ENCODE measurements around the gene RGS10.
A peak's percentile ranks its signal among the peaks of the same experiment; 100 is the strongest.

The RGS10 gene

GRCh38 chr10:119489991-119490326, 52.6 kb downstream of the RGS10 start:
- H3K4me2 ChIP-seq (ENCODE audit: insufficient read depth, low read length): peak overlapping the region; percentile 87
- no peaks in the 10 kb centered on the region for H3K27me3 ChIP-seq (ENCODE audit: insufficient read depth, low read length, poor library complexity)
- peak overlapping the region; percentile 61 for H3K9ac ChIP-seq (ENCODE audit: low read depth, low read length)
- H2AFZ ChIP-seq (ENCODE audit: low read depth, low read length): peak overlapping the region; percentile 93
- no peaks in the 10 kb centered on the region for H3K79me2 ChIP-seq (ENCODE audit: insufficient read depth, low read length)
- H4K20me1 ChIP-seq (ENCODE audit: insufficient read depth, low read length): no peaks in the 10 kb centered on the region
- H3K4me3 ChIP-seq (ENCODE audit: low read depth in 1 of 2, low read length in 2 of 2): peak overlapping the region; percentile 14 to 68; a peak in 3 of 4 replicates
- H3K9me3 ChIP-seq (ENCODE audit: insufficient read depth, low read length, severe bottlenecking): no peaks in the 10 kb centered on the region
- peak overlapping the region; percentile 95 for H3K27ac ChIP-seq (ENCODE audit: low read length)
- DNase-seq: no peak
- TF ChIP-seq CTCF (IDR thresholded peaks at IDR 0.05; ENCODE audit: borderline replicate concordance, extremely low read depth, low read length, poor library complexity, severe bottlenecking) (no peak), EZH2 (IDR thresholded peaks at IDR 0.05; ENCODE audit: borderline replicate concordance, low read depth, low read length, severe bottlenecking) (no peak)
- H3K4me1 ChIP-seq (ENCODE audit: insufficient read depth, low read length): peaks cover 18% of the 10 kb centered on the region
- ATAC-seq (ENCODE audit: insufficient read depth, low read depth): no peak
- H3K36me3 ChIP-seq (ENCODE audit: insufficient read depth, low read length): no peaks in the 10 kb centered on the region

- Histone ChIP-seq H3K4me1 (ENCODE audit: insufficient read depth, low read length) (peaks cover 18% of the 10 kb centered on the region), H3K4me2 (ENCODE audit: insufficient read depth, low read length) (no peak overlapping the region), H3K9me3 (ENCODE audit: insufficient read depth, low read length, severe bottlenecking) (no peaks in the 10 kb centered on the region), H3K27ac (ENCODE audit: low read length) (peak overlapping the region; percentile 95), H3K27me3 (ENCODE audit: insufficient read depth, low read length, poor library complexity) (no peaks in the 10 kb centered on the region), H3K9ac (ENCODE audit: low read depth, low read length) (no peak overlapping the region), H3K36me3 (ENCODE audit: insufficient read depth, low read length) (no peaks in the 10 kb centered on the region), H3K4me3 (ENCODE audit: low read depth in 1 of 2, low read length in 2 of 2) (no peak overlapping the region), H2AFZ (ENCODE audit: low read depth, low read length) (no peak overlapping the region), H4K20me1 (ENCODE audit: insufficient read depth, low read length) (no peaks in the 10 kb centered on the region), H3K79me2 (ENCODE audit: insufficient read depth, low read length) (no peaks in the 10 kb centered on the region)
- TF ChIP-seq EZH2 (IDR thresholded peaks at IDR 0.05; ENCODE audit: borderline replicate concordance, low read depth, low read length, severe bottlenecking): no peak
- TF ChIP-seq CTCF (IDR thresholded peaks at IDR 0.05; ENCODE audit: borderline replicate concordance, extremely low read depth, low read length, poor library complexity, severe bottlenecking): no peak
- ATAC-seq (ENCODE audit: insufficient read depth, low read depth) (no peak), DNase-seq (no peak)
Measured at GRCh38 chr10:119488675-119489074, 53.8 kb downstream of the RGS10 start.

GRCh38 chr10:119483839-119484238, 58.7 kb downstream of the RGS10 start:
- H3K4me2 ChIP-seq (ENCODE audit: insufficient read depth, low read length): no peak overlapping the region
- H3K9me3 ChIP-seq (ENCODE audit: insufficient read depth, low read length, severe bottlenecking): no peaks in the 10 kb centered on the region
- no peak for TF ChIP-seq EZH2 (IDR thresholded peaks at IDR 0.05; ENCODE audit: borderline replicate concordance, low read depth, low read length, severe bottlenecking)
- no peak for TF ChIP-seq CTCF (IDR thresholded peaks at IDR 0.05; ENCODE audit: borderline replicate concordance, extremely low read depth, low read length, poor library complexity, severe bottlenecking)
- no peak overlapping the region for H3K4me3 ChIP-seq (ENCODE audit: low read depth in 1 of 2, low read length in 2 of 2)
- no peaks in the 10 kb centered on the region for H3K27me3 ChIP-seq (ENCODE audit: insufficient read depth, low read length, poor library complexity)
- no peak overlapping the region for H3K27ac ChIP-seq (ENCODE audit: low read length)
- H3K9ac ChIP-seq (ENCODE audit: low read depth, low read length): no peak overlapping the region
- H4K20me1 ChIP-seq (ENCODE audit: insufficient read depth, low read length): no peaks in the 10 kb centered on the region
- DNase-seq (no peak), ATAC-seq (ENCODE audit: insufficient read depth, low read depth) (no peak)
- H3K4me1 ChIP-seq (ENCODE audit: insufficient read depth, low read length): peaks cover 17% of the 10 kb centered on the region
- H2AFZ ChIP-seq (ENCODE audit: low read depth, low read length): no peak overlapping the region
- H3K79me2 ChIP-seq (ENCODE audit: insufficient read depth, low read length): no peaks in the 10 kb centered on the region
- H3K36me3 ChIP-seq (ENCODE audit: insufficient read depth, low read length): no peaks in the 10 kb centered on the region

- TF ChIP-seq EZH2 (IDR thresholded peaks at IDR 0.05; ENCODE audit: borderline replicate concordance, low read depth, low read length, severe bottlenecking) (no peak), CTCF (IDR thresholded peaks at IDR 0.05; ENCODE audit: borderline replicate concordance, extremely low read depth, low read length, poor library complexity, severe bottlenecking) (no peak)
- DNase-seq (no peak), ATAC-seq (ENCODE audit: insufficient read depth, low read depth) (no peak)
- no peak overlapping the region for H3K9ac ChIP-seq (ENCODE audit: low read depth, low read length)
- no peak overlapping the region for H2AFZ ChIP-seq (ENCODE audit: low read depth, low read length)
- no peak overlapping the region for H3K4me2 ChIP-seq (ENCODE audit: insufficient read depth, low read length)
- H3K79me2 ChIP-seq (ENCODE audit: insufficient read depth, low read length): no peaks in the 10 kb centered on the region
- no peak overlapping the region for H3K27ac ChIP-seq (ENCODE audit: low read length)
- no peaks in the 10 kb centered on the region for H3K36me3 ChIP-seq (ENCODE audit: insufficient read depth, low read length)
- peaks cover 24% of the 10 kb centered on the region for H3K4me1 ChIP-seq (ENCODE audit: insufficient read depth, low read length)
- no peaks in the 10 kb centered on the region for H3K27me3 ChIP-seq (ENCODE audit: insufficient read depth, low read length, poor library complexity)
- H4K20me1 ChIP-seq (ENCODE audit: insufficient read depth, low read length): no peaks in the 10 kb centered on the region
- no peaks in the 10 kb centered on the region for H3K9me3 ChIP-seq (ENCODE audit: insufficient read depth, low read length, severe bottlenecking)
- no peak overlapping the region for H3K4me3 ChIP-seq (ENCODE audit: low read depth in 1 of 2, low read length in 2 of 2)
Measured at GRCh38 chr10:119483001-119483400, 59.5 kb downstream of the RGS10 start.

Measured in DND-41 (cell line).